ENCODE results near the gene AP1M1. TPM values are rescaled to one million over a fixed set of nuclear protein-coding genes. Genes with fewer than 3 reads are reported as not detected.

AP1M1 gene
- total RNA-seq, 1 donor from 2014 or later, result 96.2 TPM

DNA sequence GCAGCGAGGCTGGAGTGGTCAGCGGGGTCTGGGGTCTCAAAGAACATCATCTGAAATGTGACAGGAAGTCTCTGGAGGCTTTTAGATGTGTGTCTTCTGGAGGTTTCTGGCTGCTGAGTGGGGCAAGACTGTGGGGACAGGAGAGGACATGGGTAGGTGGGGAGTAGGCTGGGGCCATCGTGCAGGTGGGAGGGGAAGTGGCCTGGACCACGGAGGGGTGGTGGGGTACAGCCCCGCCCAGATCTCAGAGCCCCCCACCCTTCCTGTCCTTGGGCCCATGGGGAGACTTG lies 6.2 kb downstream of the AP1M1 start:
- Histone ChIP-seq H3K4me3 (ENCODE audit: low read depth, low read length) (no peak overlapping the region), H3K27me3 (ENCODE audit: control insufficient read depth, insufficient read depth, low read length) (no peaks in the 10 kb centered on the region), H3K36me3 (ENCODE audit: control insufficient read depth, insufficient read depth, low read length) (peaks cover 1% of the 10 kb centered on the region)
- no peak for DNase-seq (ENCODE audit: low read depth)
- TF ChIP-seq, protein P1, sequence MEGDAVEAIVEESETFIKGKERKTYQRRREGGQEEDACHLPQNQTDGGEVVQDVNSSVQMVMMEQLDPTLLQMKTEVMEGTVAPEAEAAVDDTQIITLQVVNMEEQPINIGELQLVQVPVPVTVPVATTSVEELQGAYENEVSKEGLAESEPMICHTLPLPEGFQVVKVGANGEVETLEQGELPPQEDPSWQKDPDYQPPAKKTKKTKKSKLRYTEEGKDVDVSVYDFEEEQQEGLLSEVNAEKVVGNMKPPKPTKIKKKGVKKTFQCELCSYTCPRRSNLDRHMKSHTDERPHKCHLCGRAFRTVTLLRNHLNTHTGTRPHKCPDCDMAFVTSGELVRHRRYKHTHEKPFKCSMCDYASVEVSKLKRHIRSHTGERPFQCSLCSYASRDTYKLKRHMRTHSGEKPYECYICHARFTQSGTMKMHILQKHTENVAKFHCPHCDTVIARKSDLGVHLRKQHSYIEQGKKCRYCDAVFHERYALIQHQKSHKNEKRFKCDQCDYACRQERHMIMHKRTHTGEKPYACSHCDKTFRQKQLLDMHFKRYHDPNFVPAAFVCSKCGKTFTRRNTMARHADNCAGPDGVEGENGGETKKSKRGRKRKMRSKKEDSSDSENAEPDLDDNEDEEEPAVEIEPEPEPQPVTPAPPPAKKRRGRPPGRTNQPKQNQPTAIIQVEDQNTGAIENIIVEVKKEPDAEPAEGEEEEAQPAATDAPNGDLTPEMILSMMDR (IDR thresholded peaks at IDR 0.05; ENCODE audit: insufficient read depth, low read length, poor library complexity, severe bottlenecking), result no peak

DNA sequence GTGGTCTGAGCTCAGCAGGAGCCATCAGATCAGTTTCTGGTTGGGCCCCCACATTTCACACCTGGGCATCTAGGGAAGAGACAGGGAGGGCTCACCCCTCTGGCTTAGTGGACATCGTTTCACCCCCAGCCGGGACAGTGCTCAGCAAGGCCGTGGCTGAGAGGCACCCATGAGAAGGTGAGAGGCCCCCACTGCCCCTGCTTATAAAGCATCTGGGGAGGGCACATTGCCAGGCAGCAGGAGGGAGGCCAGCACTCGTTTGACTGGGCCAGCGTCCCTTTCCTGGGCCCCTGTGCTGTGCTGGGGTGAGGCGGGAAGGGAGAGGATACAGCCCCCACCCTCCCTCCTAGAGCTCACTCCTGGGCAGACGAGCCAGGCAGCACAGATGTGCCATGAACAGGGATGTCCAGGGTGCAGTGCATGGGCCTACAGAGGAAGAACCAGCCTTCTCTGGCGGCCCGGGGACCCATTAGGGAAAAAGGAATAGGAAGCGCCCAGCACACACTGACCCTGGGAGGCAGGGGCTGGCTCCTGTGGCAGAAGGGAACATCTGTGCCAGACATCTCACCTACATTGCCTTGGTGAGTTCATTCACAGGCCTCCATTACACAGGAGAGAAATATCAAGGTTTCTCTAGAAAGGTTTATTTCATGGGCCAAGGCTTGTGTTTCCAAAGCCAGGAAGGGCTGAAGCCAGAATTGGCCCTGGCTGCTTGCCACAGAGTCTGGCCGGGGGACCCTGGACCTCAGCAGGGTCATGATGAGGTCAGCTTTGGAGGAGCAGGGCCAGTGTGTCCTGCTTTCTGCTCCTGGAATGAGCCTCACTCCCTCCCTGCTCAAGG lies 7.7 kb downstream of the AP1M1 start:
- peaks cover 1% of the 10 kb centered on the region for H3K36me3 ChIP-seq (ENCODE audit: control insufficient read depth, insufficient read depth, low read length)
- H3K4me3 ChIP-seq (ENCODE audit: low read depth, low read length), result no peak overlapping the region
- DNase-seq (ENCODE audit: low read depth), result no peak
- no peaks in the 10 kb centered on the region for H3K27me3 ChIP-seq (ENCODE audit: control insufficient read depth, insufficient read depth, low read length)
- TF ChIP-seq, protein P1 (IDR thresholded peaks at IDR 0.05; ENCODE audit: insufficient read depth, low read length, poor library complexity, severe bottlenecking), result no peak

DNA sequence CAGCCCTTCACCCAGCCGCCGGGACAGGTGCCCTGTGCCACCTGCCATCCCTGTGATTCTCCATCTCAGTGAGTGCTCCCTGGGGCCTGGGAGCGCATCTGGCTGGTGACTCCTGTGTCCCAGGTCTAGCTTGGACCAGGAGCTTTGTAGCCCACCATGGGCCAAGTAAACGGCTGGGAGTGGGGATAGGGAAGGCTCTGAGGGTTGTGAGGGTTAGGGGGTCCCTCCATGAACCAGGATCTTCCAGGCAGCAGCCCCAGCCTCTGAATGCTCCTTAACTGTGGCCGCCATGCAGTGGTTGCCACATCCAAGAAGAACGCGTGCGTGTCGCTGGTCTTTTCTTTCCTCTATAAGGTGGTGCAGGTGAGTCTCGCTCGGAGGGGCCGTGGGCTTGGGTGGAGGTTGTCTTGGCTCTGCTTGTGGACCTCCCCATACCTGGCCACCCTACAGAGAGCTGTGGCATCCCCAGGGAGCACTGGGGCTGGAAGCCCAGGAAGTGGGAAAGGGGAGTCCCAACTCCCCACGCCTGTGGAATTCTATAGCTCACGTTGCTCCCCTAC lies 8.4 kb downstream of the AP1M1 start:
- H3K4me3 ChIP-seq (ENCODE audit: low read depth, low read length), result no peak overlapping the region
- H3K36me3 ChIP-seq (ENCODE audit: control insufficient read depth, insufficient read depth, low read length), result peaks cover 1% of the 10 kb centered on the region
- no peaks in the 10 kb centered on the region for H3K27me3 ChIP-seq (ENCODE audit: control insufficient read depth, insufficient read depth, low read length)
- TF ChIP-seq, protein P1 (IDR thresholded peaks at IDR 0.05; ENCODE audit: insufficient read depth, low read length, poor library complexity, severe bottlenecking), result no peak
- no peak for DNase-seq (ENCODE audit: low read depth)

DNA sequence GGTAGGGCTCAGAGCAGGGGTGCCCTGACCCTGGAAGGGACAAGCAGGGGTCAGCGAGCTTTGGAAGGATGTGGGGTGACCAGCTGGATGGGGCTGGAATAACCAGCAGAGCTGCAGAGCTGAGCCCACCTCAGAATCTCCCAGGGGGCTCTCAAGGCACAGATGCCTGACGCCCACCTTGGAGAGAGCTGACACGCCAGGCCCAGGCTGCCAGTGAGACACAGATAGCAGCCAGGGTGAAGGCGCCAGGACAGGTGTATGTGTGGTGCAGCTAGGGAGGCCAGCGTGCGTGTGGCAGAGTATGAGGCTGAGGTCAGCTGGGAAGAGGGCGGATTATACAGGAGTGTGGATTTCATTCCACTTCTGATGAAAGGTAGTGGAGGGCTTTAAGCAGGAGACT lies 8.9 kb downstream of the AP1M1 start:
- Histone ChIP-seq H3K27me3 (ENCODE audit: control insufficient read depth, insufficient read depth, low read length) (no peaks in the 10 kb centered on the region), H3K4me3 (ENCODE audit: low read depth, low read length) (no peak overlapping the region), H3K36me3 (ENCODE audit: control insufficient read depth, insufficient read depth, low read length) (peaks cover 1% of the 10 kb centered on the region)
- TF ChIP-seq, protein P1 (IDR thresholded peaks at IDR 0.05; ENCODE audit: insufficient read depth, low read length, poor library complexity, severe bottlenecking), result no peak
- DNase-seq (ENCODE audit: low read depth), result no peak

DNA sequence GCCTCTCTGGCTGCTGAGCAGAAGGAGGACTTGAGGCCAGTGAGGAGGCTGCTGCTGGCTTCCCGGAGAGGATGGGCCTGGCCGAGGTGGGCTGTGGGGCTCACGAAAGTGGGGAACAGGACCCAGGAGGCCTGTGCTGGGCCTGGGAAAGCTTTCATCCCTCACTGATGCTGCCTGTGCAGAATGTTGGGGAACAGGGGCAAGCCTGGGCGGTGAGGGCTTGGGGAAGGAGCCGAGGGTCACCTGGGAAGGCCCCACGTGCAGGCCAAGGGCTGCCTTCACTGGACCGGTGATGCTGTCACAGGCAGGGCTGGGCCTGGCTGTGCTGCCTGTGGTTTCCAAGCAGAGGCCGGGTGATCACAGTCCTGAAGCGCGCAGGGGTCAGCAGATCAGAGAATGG lies 9.4 kb downstream of the AP1M1 start:
- Histone ChIP-seq H3K36me3 (ENCODE audit: control insufficient read depth, insufficient read depth, low read length) (peaks cover 1% of the 10 kb centered on the region), H3K4me3 (ENCODE audit: low read depth, low read length) (no peak overlapping the region), H3K27me3 (ENCODE audit: control insufficient read depth, insufficient read depth, low read length) (no peaks in the 10 kb centered on the region)
- DNase-seq (ENCODE audit: low read depth), result no peak
- TF ChIP-seq, protein P1 (IDR thresholded peaks at IDR 0.05; ENCODE audit: insufficient read depth, low read length, poor library complexity, severe bottlenecking), result no peak

Measured in kidney epithelial cell (primary cell).